ENCODE data around the gene MICU1.

The MICU1 gene

DNA sequence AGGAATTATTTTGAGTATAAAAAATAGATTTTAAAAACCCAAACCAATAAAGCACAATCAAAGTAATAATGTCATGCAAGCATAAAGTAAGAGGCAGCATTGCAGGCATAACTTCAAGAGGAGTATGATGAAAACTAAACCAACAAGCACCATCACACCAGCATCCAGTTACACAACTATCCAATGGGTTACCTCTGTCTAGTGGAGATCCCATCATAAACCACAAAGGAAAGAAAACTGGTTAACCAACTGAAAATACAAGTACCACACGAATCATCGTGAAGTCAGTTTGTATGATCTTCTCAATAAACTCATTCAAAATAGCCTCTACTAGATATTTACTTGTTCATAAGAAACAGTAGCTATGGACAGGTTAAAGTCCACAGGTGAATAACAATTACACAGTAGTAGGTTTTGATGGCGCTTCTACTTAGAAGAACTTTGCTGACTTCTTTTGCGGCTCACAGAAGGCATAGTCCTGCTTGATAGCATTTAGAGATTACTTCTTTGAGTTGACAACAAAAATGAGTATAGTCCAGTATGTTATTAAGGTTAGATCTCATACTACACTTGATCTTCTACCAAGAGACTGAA, 116.6 kb downstream of the MICU1 start:
- H3K36me3 ChIP-seq (ENCODE audit: insufficient read depth, low read length), result peaks cover 14% of the 10 kb centered on the region; the same call in 1 of the 2 replicates
- no peak overlapping the region for H3K27ac ChIP-seq (ENCODE audit: low read depth, low read length)
- no peaks in the 10 kb centered on the region for H3K79me2 ChIP-seq (ENCODE audit: control insufficient read depth, insufficient read depth, low read length, unreplicated experiment)
- no peak overlapping the region for H3K4me3 ChIP-seq (ENCODE audit: low read depth, low read length)
- no peaks in the 10 kb centered on the region for H3K27me3 ChIP-seq (ENCODE audit: insufficient read depth, low read length)
- no peaks in the 10 kb centered on the region for H3K4me1 ChIP-seq (ENCODE audit: control insufficient read depth, insufficient read depth, low read length, unreplicated experiment)
- H2AFZ ChIP-seq (ENCODE audit: low read length, unreplicated experiment), result no peak overlapping the region

GRCh38 chr10:72508033-72508432, 117.8 kb downstream of the MICU1 start:
- Histone ChIP-seq H3K4me1 (ENCODE audit: control insufficient read depth, insufficient read depth, low read length, unreplicated experiment) (peaks cover 8% of the 10 kb centered on the region), H3K27ac (ENCODE audit: low read depth, low read length) (no peak overlapping the region), H3K79me2 (ENCODE audit: control insufficient read depth, insufficient read depth, low read length, unreplicated experiment) (no peaks in the 10 kb centered on the region), H2AFZ (ENCODE audit: low read length, unreplicated experiment) (no peak overlapping the region), H3K36me3 (ENCODE audit: insufficient read depth, low read length) (peaks cover 15% of the 10 kb centered on the region; the same call in 1 of the 2 replicates), H3K27me3 (ENCODE audit: insufficient read depth, low read length) (no peaks in the 10 kb centered on the region), H3K4me3 (ENCODE audit: low read depth, low read length) (no peak overlapping the region)

GRCh38 chr10:72506474-72506873, 119.4 kb downstream of the MICU1 start:
- no peak overlapping the region for H2AFZ ChIP-seq (ENCODE audit: low read length, unreplicated experiment)
- no peak overlapping the region for H3K4me3 ChIP-seq (ENCODE audit: low read depth, low read length)
- H3K4me1 ChIP-seq (ENCODE audit: control insufficient read depth, insufficient read depth, low read length, unreplicated experiment), result peaks cover 16% of the 10 kb centered on the region
- no peaks in the 10 kb centered on the region for H3K79me2 ChIP-seq (ENCODE audit: control insufficient read depth, insufficient read depth, low read length, unreplicated experiment)
- no peaks in the 10 kb centered on the region for H3K27me3 ChIP-seq (ENCODE audit: insufficient read depth, low read length)
- H3K27ac ChIP-seq (ENCODE audit: low read depth, low read length), result no peak overlapping the region
- H3K36me3 ChIP-seq (ENCODE audit: insufficient read depth, low read length), result peaks cover 15% of the 10 kb centered on the region; the same call in 1 of the 2 replicates

- H3K4me1 ChIP-seq (ENCODE audit: control insufficient read depth, insufficient read depth, low read length, unreplicated experiment), result peaks cover 16% of the 10 kb centered on the region
- no peak overlapping the region for H2AFZ ChIP-seq (ENCODE audit: low read length, unreplicated experiment)
- H3K27ac ChIP-seq (ENCODE audit: low read depth, low read length), result no peak overlapping the region
- no peaks in the 10 kb centered on the region for H3K27me3 ChIP-seq (ENCODE audit: insufficient read depth, low read length)
- peaks cover 15% of the 10 kb centered on the region; the same call in 1 of the 2 replicates for H3K36me3 ChIP-seq (ENCODE audit: insufficient read depth, low read length)
- H3K79me2 ChIP-seq (ENCODE audit: control insufficient read depth, insufficient read depth, low read length, unreplicated experiment), result no peaks in the 10 kb centered on the region
- no peak overlapping the region for H3K4me3 ChIP-seq (ENCODE audit: low read depth, low read length)
Observed at GRCh38 chr10:72505435-72505834, 120.4 kb downstream of the MICU1 start.

GRCh38 chr10:72503694-72504438, 122.0 kb downstream of the MICU1 start:
- peak overlapping the region; percentile 74 for H3K27ac ChIP-seq (ENCODE audit: low read depth, low read length)
- peak overlapping the region; percentile 45; the same call in 1 of the 2 replicates for H3K4me3 ChIP-seq (ENCODE audit: low read depth, low read length)
- peaks cover 15% of the 10 kb centered on the region; the same call in 1 of the 2 replicates for H3K36me3 ChIP-seq (ENCODE audit: insufficient read depth, low read length)
- no peak overlapping the region for H2AFZ ChIP-seq (ENCODE audit: low read length, unreplicated experiment)
- no peaks in the 10 kb centered on the region for H3K27me3 ChIP-seq (ENCODE audit: insufficient read depth, low read length)
- H3K4me1 ChIP-seq (ENCODE audit: control insufficient read depth, insufficient read depth, low read length, unreplicated experiment), result peaks cover 16% of the 10 kb centered on the region
- no peaks in the 10 kb centered on the region for H3K79me2 ChIP-seq (ENCODE audit: control insufficient read depth, insufficient read depth, low read length, unreplicated experiment)

DNA sequence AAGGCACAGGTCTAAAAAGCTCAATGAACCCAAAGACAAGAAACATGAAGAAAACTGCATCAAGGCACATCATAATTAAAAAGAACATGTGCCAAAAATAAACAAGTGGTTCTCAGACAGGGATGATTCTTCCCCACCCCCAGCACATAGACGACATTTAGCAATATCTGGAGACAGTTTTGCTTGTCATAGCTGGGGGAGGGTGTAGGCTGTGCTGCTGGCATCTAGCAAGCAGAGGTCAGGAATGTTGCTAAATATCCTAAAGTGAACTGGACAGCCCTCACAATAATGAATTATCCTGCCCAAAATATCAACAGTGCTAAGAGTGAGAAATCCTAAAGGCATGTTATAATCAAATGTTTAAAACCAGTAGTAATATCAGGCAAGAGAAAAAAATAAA, 122.6 kb downstream of the MICU1 start:
- Histone ChIP-seq H3K4me1 (ENCODE audit: control insufficient read depth, insufficient read depth, low read length, unreplicated experiment) (peaks cover 16% of the 10 kb centered on the region), H3K36me3 (ENCODE audit: insufficient read depth, low read length) (peaks cover 15% of the 10 kb centered on the region; the same call in 1 of the 2 replicates), H3K27ac (ENCODE audit: low read depth, low read length) (peak overlapping the region; percentile 74), H2AFZ (ENCODE audit: low read length, unreplicated experiment) (no peak overlapping the region), H3K4me3 (ENCODE audit: low read depth, low read length) (peak overlapping the region; percentile 45; the same call in 1 of the 2 replicates), H3K79me2 (ENCODE audit: control insufficient read depth, insufficient read depth, low read length, unreplicated experiment) (no peaks in the 10 kb centered on the region), H3K27me3 (ENCODE audit: insufficient read depth, low read length) (no peaks in the 10 kb centered on the region)

- Histone ChIP-seq H3K27ac (ENCODE audit: low read depth, low read length) (peak overlapping the region; percentile 74), H3K4me3 (ENCODE audit: low read depth, low read length) (peak overlapping the region; percentile 45; the same call in 1 of the 2 replicates), H2AFZ (ENCODE audit: low read length, unreplicated experiment) (no peak overlapping the region), H3K36me3 (ENCODE audit: insufficient read depth, low read length) (peaks cover 14% of the 10 kb centered on the region; the same call in 1 of the 2 replicates), H3K4me1 (ENCODE audit: control insufficient read depth, insufficient read depth, low read length, unreplicated experiment) (peaks cover 16% of the 10 kb centered on the region), H3K27me3 (ENCODE audit: insufficient read depth, low read length) (no peaks in the 10 kb centered on the region), H3K79me2 (ENCODE audit: control insufficient read depth, insufficient read depth, low read length, unreplicated experiment) (no peaks in the 10 kb centered on the region)
Observed at GRCh38 chr10:72502581-72502980, 123.3 kb downstream of the MICU1 start.

GRCh38 chr10:72499701-72500100, 126.2 kb downstream of the MICU1 start:
- no peak overlapping the region for H3K27ac ChIP-seq (ENCODE audit: low read depth, low read length)
- 0 out of 2 replicates have a peak, but pooled peaks cover 4% of the 10 kb centered on the region for H3K36me3 ChIP-seq (ENCODE audit: insufficient read depth, low read length)
- peaks cover 16% of the 10 kb centered on the region for H3K4me1 ChIP-seq (ENCODE audit: control insufficient read depth, insufficient read depth, low read length, unreplicated experiment)
- H2AFZ ChIP-seq (ENCODE audit: low read length, unreplicated experiment), result no peak overlapping the region
- H3K4me3 ChIP-seq (ENCODE audit: low read depth, low read length), result no peak overlapping the region
- no peaks in the 10 kb centered on the region for H3K27me3 ChIP-seq (ENCODE audit: insufficient read depth, low read length)
- no peaks in the 10 kb centered on the region for H3K79me2 ChIP-seq (ENCODE audit: control insufficient read depth, insufficient read depth, low read length, unreplicated experiment)

DNA sequence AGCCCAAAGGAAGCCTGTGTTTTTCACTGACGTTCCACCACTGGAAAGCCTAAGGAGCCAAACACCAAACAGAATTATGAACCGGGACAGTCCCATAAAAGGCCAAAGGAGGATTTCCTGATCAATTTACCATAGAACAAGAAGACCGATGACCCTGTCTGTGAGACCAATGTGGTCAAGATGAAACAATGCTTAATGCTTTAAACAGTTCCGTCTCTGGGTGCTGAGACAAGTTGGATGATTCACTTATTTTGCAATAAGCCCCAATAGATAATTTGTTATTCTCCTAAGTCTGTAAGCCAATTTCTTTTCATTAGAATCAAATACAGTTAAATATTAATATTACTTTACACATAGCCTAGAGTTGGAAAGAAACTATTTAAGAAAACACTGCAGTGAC, 134.9 kb downstream of the MICU1 start:
- Histone ChIP-seq H3K27me3 (ENCODE audit: insufficient read depth, low read length) (no peaks in the 10 kb centered on the region), H3K79me2 (ENCODE audit: control insufficient read depth, insufficient read depth, low read length, unreplicated experiment) (no peaks in the 10 kb centered on the region), H2AFZ (ENCODE audit: low read length, unreplicated experiment) (no peak overlapping the region), H3K27ac (ENCODE audit: low read depth, low read length) (peak overlapping the region; percentile 42; the same call in 1 of the 2 replicates), H3K4me1 (ENCODE audit: control insufficient read depth, insufficient read depth, low read length, unreplicated experiment) (peaks cover 7% of the 10 kb centered on the region), H3K36me3 (ENCODE audit: insufficient read depth, low read length) (no peaks in the 10 kb centered on the region; the same call in 1 of the 2 replicates), H3K4me3 (ENCODE audit: low read depth, low read length) (no peak overlapping the region)

GRCh38 chr10:72487521-72487920, 138.4 kb downstream of the MICU1 start:
- H3K27ac ChIP-seq (ENCODE audit: low read depth, low read length), result no peak overlapping the region
- no peaks in the 10 kb centered on the region for H3K79me2 ChIP-seq (ENCODE audit: control insufficient read depth, insufficient read depth, low read length, unreplicated experiment)
- no peak overlapping the region for H3K4me3 ChIP-seq (ENCODE audit: low read depth, low read length)
- H3K36me3 ChIP-seq (ENCODE audit: insufficient read depth, low read length), result no peaks in the 10 kb centered on the region; the same call in 1 of the 2 replicates
- H3K27me3 ChIP-seq (ENCODE audit: insufficient read depth, low read length), result no peaks in the 10 kb centered on the region
- peaks cover 7% of the 10 kb centered on the region for H3K4me1 ChIP-seq (ENCODE audit: control insufficient read depth, insufficient read depth, low read length, unreplicated experiment)
- H2AFZ ChIP-seq (ENCODE audit: low read length, unreplicated experiment), result no peak overlapping the region

Data from ACC112 (cell line).